Mesendoderm (in vitro differentiated cells): ENCODE data around the gene CDK14.

Experiments used
- DNase-seq: peaks from one replicate; pipeline ENCODE4 v3.0.0; 2013
- H2AK5ac ChIP-seq: 2 replicates; pipeline ENCODE4 v1.6.1; 2013; ENCODE audit warnings: low read length, inconsistent platforms
- H2BK120ac ChIP-seq: 2 replicates; pipeline ENCODE4 v1.6.1; 2013; ENCODE audit warnings: low read depth, mild to moderate bottlenecking, low read length, moderate library complexity, mixed read lengths
- H2BK15ac ChIP-seq: replicated peaks from 2 replicates; pipeline ENCODE4 v1.6.1; 2013; ENCODE audit warnings: low read depth, mild to moderate bottlenecking, moderate library complexity
- H2BK5ac ChIP-seq: 2 replicates; pipeline ENCODE4 v1.6.1; 2013; ENCODE audit warnings: low read length, inconsistent platforms
- H3K18ac ChIP-seq: 2 replicates; pipeline ENCODE4 v1.6.1; 2013; ENCODE audit warnings: mild to moderate bottlenecking, low read length, mixed read lengths
- H3K23ac ChIP-seq: one replicate; pipeline ENCODE4 v1.6.1; 2013; ENCODE audit warnings: low read length
- H3K27ac ChIP-seq: 2 replicates; pipeline ENCODE4 v1.5.1; 2013; ENCODE audit warnings: low read depth, mild to moderate bottlenecking, inconsistent platforms, low read length, moderate library complexity
- H3K27me3 ChIP-seq: 2 replicates; pipeline ENCODE4 v1.6.1; 2013; ENCODE audit warnings: low read length, control low read depth, mild to moderate bottlenecking, inconsistent platforms; ENCODE audit not compliant: insufficient read depth, poor library complexity
- H3K36me3 ChIP-seq: 2 replicates; pipeline ENCODE4 v1.6.1; 2013; ENCODE audit warnings: low read length, inconsistent platforms; ENCODE audit not compliant: control insufficient read depth, insufficient read depth
- H3K4ac ChIP-seq: one replicate; pipeline ENCODE4 v1.6.1; 2013; ENCODE audit warnings: low read depth, mild to moderate bottlenecking, low read length, moderate library complexity
- H3K4me1 ChIP-seq: 2 replicates; pipeline ENCODE4 v1.6.1; 2013; ENCODE audit warnings: low read depth, low read length, inconsistent platforms; ENCODE audit not compliant: control insufficient read depth
- H3K4me2 ChIP-seq: 2 replicates; pipeline ENCODE4 v1.6.1; 2013; ENCODE audit warnings: low read length
- H3K4me3 ChIP-seq: 2 replicates; pipeline ENCODE4 v1.5.1; 2013; ENCODE audit warnings: mild to moderate bottlenecking, low read length
- H3K56ac ChIP-seq: one replicate; pipeline ENCODE4 v1.6.1; 2013; ENCODE audit warnings: low read length
- H3K79me1 ChIP-seq: 2 replicates; pipeline ENCODE4 v1.6.1; 2013; ENCODE audit warnings: low read length, inconsistent platforms
- H3K79me2 ChIP-seq: 2 replicates; pipeline ENCODE4 v1.6.1; 2013; ENCODE audit warnings: mild to moderate bottlenecking, low read length; ENCODE audit not compliant: control insufficient read depth, insufficient read depth
- H3K9ac ChIP-seq: 2 replicates; pipeline ENCODE4 v1.6.1; 2013; ENCODE audit warnings: low read length, inconsistent platforms
- H4K5ac ChIP-seq: one replicate; pipeline ENCODE4 v1.6.1; 2013; ENCODE audit warnings: low read length
- H4K8ac ChIP-seq: one replicate; pipeline ENCODE4 v1.6.1; 2013; ENCODE audit warnings: low read depth, mild to moderate bottlenecking, control low read depth, low read length, moderate library complexity
- WGBS: extraction: QIAGEN DNeasy Blood & Tissue Kit; methylation state at CpG from one replicate; pipeline ENCODE4 v1.1.7; 2013; ENCODE audit warnings: low lambda C conversion rate, missing lambda C conversion rate; ENCODE audit not compliant: insufficient coverage; ENCODE audit errors: extremely low coverage; 5-methylcytosine and 5-hydroxymethylcytosine counted together

The CDK14 gene

DNA sequence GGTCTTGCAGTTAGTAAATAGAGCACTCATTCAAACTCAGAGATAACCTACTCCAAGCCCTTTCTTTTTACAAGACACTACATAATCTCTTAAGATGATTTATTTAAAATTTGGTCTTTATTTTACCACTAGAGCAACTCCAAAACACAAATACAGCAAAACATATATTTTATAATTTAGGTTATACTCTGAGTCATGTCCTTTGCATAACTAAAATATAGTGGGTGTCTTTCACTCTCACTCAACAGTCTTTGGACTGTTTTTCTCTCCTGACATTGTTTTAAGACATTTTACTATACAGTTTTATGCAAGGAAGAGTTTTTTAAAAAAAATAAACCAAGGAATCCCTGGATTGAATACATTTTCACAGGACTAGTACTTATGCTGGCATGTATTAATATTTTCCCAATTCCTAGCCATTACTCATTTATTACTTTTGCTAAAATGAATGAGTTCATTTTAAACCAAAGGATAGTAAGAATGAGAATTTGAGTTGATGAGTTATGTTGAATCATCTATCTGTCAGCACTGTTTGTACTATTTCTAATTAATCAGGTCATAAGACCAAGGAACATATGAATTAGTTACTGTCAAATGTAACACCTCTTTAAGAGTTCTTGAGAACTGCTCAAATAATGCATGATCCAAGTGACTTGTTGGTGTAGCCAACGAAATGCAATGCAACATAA is 365.1 kb downstream of the CDK14 start:
- H3K9ac ChIP-seq, result no peak overlapping the region
- no peak overlapping the region for H2AK5ac ChIP-seq
- H3K79me1 ChIP-seq, result no peaks in the 10 kb centered on the region
- no peak overlapping the region for H4K8ac ChIP-seq
- no peaks in the 10 kb centered on the region for H3K36me3 ChIP-seq
- H3K27me3 ChIP-seq, result no peaks in the 10 kb centered on the region
- no peak overlapping the region for H2BK15ac ChIP-seq
- no peaks in the 10 kb centered on the region for H3K4me1 ChIP-seq
- no peak overlapping the region for H3K23ac ChIP-seq
- no peak overlapping the region for H2BK5ac ChIP-seq
- no peak overlapping the region for H3K4me3 ChIP-seq
- H3K4ac ChIP-seq, result no peak overlapping the region
- no peak overlapping the region for H2BK120ac ChIP-seq
- no peak overlapping the region for H3K27ac ChIP-seq
- H4K5ac ChIP-seq, result no peak overlapping the region
- no peaks in the 10 kb centered on the region for H3K79me2 ChIP-seq
- H3K18ac ChIP-seq, result no peak overlapping the region
- WGBS, result no CpG with 5 or more reads among the region's 1 CpG
- no peak for DNase-seq
- no peak overlapping the region for H3K56ac ChIP-seq
- no peak overlapping the region for H3K4me2 ChIP-seq

DNA sequence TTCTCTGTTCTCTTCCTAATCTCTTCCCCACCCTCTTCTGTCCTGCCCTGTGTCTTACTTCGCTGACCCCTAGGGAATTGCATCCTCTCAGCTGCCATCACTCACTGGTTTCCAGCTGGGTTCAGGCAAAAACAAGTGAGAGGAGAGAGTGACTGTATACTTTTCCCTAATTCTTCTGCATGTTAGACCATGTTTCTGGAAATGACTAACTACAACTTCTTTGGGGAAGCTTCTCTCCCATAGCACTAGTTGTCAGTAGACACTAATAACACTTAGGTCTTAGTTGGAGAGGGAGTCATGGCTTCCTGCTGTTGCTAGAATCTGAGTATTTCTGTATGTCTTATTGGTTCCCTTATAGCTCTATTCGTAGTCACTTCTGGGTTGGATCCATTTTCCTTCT is 369.1 kb downstream of the CDK14 start:
- no peak overlapping the region for H2AK5ac ChIP-seq
- no peaks in the 10 kb centered on the region for H3K4me1 ChIP-seq
- H3K27me3 ChIP-seq, result no peaks in the 10 kb centered on the region
- WGBS, result no CpG with 5 or more reads among the region's 2 CpGs
- H2BK5ac ChIP-seq, result no peak overlapping the region
- H3K36me3 ChIP-seq, result no peaks in the 10 kb centered on the region
- no peak overlapping the region for H3K27ac ChIP-seq
- H3K9ac ChIP-seq, result no peak overlapping the region
- DNase-seq, result peak; percentile 13
- no peak overlapping the region for H4K5ac ChIP-seq
- H2BK15ac ChIP-seq, result no peak overlapping the region
- no peak overlapping the region for H3K18ac ChIP-seq
- no peak overlapping the region for H4K8ac ChIP-seq
- H3K4me3 ChIP-seq, result no peak overlapping the region
- H3K23ac ChIP-seq, result no peak overlapping the region
- no peak overlapping the region for H3K4ac ChIP-seq
- H3K79me2 ChIP-seq, result no peaks in the 10 kb centered on the region
- H3K56ac ChIP-seq, result no peak overlapping the region
- H2BK120ac ChIP-seq, result no peak overlapping the region
- no peak overlapping the region for H3K4me2 ChIP-seq
- H3K79me1 ChIP-seq, result no peaks in the 10 kb centered on the region

DNA sequence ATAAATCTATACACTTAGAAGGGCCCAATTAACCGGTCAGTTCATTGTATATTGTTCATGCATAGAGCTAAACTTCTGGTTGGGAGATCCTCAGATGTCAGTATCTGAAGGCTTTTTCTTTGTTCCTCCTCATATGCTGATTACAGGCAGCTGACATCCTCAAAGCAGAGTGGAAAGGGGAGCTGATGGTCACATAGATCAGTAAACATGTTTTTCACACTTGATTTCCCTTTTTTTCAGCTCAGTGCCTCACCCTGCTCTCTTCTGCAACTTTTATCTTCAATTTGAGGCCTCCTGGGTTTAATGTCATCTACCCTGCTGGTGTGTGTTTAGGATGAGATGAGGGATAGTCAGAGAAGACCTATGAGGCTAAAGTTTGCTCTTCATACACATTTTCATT is 370.2 kb downstream of the CDK14 start:
- no peak overlapping the region for H4K8ac ChIP-seq
- no peak overlapping the region for H4K5ac ChIP-seq
- no peak overlapping the region for H3K23ac ChIP-seq
- no peak overlapping the region for H3K27ac ChIP-seq
- H3K18ac ChIP-seq, result no peak overlapping the region
- H3K79me1 ChIP-seq, result no peaks in the 10 kb centered on the region
- no peaks in the 10 kb centered on the region for H3K36me3 ChIP-seq
- no CpG with 5 or more reads among the region's 1 CpG for WGBS
- H3K4me2 ChIP-seq, result no peak overlapping the region
- H3K79me2 ChIP-seq, result no peaks in the 10 kb centered on the region
- DNase-seq, result peak; percentile 62
- no peak overlapping the region for H2BK15ac ChIP-seq
- H2BK120ac ChIP-seq, result no peak overlapping the region
- H2AK5ac ChIP-seq, result no peak overlapping the region
- H3K27me3 ChIP-seq, result no peaks in the 10 kb centered on the region
- H3K9ac ChIP-seq, result no peak overlapping the region
- no peak overlapping the region for H3K4me3 ChIP-seq
- H3K4me1 ChIP-seq, result no peaks in the 10 kb centered on the region
- no peak overlapping the region for H3K56ac ChIP-seq
- H2BK5ac ChIP-seq, result no peak overlapping the region
- H3K4ac ChIP-seq, result no peak overlapping the region

DNA sequence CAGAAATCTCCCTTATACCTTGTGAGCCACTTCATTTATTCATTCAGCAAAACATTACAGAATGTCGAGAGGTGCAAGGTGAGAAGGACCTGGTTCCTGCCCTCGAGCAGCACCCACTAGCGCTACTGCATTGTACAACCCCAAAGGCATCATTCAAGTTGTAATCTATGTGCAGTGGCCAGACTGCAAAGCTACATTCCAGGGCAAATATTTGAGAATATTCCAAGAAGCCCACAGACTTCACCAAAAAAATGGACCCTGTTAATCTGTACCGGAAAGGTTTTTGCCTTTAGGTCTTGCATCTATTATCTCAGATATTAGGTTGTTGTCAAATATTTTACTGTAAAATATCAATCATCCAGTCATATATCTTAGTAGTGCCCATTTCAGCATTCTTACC is 372.8 kb downstream of the CDK14 start:
- Histone ChIP-seq H3K27ac (no peak overlapping the region), H3K4me1 (no peaks in the 10 kb centered on the region), H3K27me3 (no peaks in the 10 kb centered on the region), H2BK120ac (no peak overlapping the region), H3K4me3 (no peak overlapping the region), H2BK15ac (no peak overlapping the region), H3K18ac (no peak overlapping the region), H3K9ac (no peak overlapping the region), H3K79me1 (no peaks in the 10 kb centered on the region), H2AK5ac (no peak overlapping the region), H3K23ac (no peak overlapping the region), H3K4me2 (no peak overlapping the region), H3K4ac (no peak overlapping the region), H4K8ac (no peak overlapping the region), H4K5ac (no peak overlapping the region), H3K56ac (no peak overlapping the region), H3K79me2 (no peaks in the 10 kb centered on the region), H2BK5ac (no peak overlapping the region), H3K36me3 (no peaks in the 10 kb centered on the region)
- no CpG with 5 or more reads among the region's 4 CpGs for WGBS
- no peak for DNase-seq

DNA sequence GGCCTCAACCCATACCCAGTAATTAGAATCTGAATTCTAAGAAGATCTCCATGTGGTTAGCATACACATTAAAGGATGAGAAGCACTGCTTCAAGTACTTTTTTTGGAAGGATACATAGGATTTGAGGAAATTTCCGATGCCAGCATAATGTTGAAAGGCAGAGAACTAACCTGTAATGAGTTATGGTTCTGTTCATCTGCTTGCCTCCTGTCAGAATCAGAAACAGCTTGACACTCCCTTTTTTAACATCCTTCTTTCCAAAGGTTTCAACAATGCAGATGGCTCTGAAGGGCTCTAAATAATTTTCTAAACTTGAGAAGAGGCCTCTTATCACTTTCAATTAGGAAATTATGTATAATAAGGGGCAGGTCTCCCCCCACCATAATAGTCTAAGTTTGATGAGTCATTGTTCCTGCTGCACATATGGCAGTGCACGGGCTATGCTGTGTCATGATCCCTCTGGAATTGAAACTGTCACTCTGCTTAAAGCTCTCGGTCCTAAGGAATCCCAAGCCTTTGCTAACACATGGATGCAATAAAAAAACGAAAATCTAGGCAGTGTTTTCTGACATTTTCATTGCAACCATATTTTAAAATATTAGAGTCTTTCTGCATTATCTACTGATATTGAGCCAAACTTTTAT is 376.9 kb downstream of the CDK14 start:
- Histone ChIP-seq H3K27ac (no peak overlapping the region), H3K79me2 (no peaks in the 10 kb centered on the region), H3K27me3 (no peaks in the 10 kb centered on the region), H3K36me3 (no peaks in the 10 kb centered on the region), H3K4ac (no peak overlapping the region), H2BK15ac (no peak overlapping the region), H3K18ac (no peak overlapping the region), H3K56ac (no peak overlapping the region), H3K4me3 (no peak overlapping the region), H4K5ac (no peak overlapping the region), H3K79me1 (no peaks in the 10 kb centered on the region), H2BK5ac (no peak overlapping the region), H2BK120ac (no peak overlapping the region), H3K4me1 (no peaks in the 10 kb centered on the region), H3K23ac (no peak overlapping the region), H3K4me2 (no peak overlapping the region), H2AK5ac (no peak overlapping the region), H4K8ac (no peak overlapping the region), H3K9ac (no peak overlapping the region)
- no CpG with 5 or more reads among the region's 4 CpGs for WGBS
- DNase-seq, result no peak

DNA sequence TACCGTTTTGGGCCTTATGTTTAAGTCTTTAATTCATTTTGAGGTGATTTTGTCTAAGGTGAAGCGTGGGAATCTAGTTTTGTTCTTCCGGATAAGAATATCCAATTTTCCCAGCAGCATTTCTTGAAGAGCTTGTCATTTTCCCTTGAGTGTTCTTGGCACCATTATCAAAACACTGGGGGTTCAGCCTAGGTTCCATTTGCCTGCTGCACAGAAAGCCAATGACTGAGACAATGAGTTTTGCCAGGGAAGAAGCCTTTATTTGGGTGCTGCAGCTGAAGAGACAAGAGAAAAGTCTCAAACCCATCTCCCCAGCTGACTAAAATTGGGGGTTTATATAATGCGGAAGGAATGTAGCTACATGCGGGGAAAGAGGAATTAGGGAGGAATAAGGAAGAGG is 380.9 kb downstream of the CDK14 start:
- Histone ChIP-seq H2BK120ac (no peak overlapping the region), H3K4me3 (no peak overlapping the region), H3K9ac (no peak overlapping the region), H4K8ac (no peak overlapping the region), H3K23ac (no peak overlapping the region), H3K36me3 (no peaks in the 10 kb centered on the region), H2BK15ac (no peak overlapping the region), H3K27ac (no peak overlapping the region), H3K4ac (no peak overlapping the region), H3K4me2 (no peak overlapping the region), H2AK5ac (no peak overlapping the region), H3K56ac (no peak overlapping the region), H3K79me1 (no peaks in the 10 kb centered on the region), H3K18ac (no peak overlapping the region), H4K5ac (no peak overlapping the region), H3K79me2 (no peaks in the 10 kb centered on the region), H2BK5ac (no peak overlapping the region), H3K4me1 (no peaks in the 10 kb centered on the region), H3K27me3 (no peaks in the 10 kb centered on the region)
- no CpG with 5 or more reads among the region's 5 CpGs for WGBS
- no peak for DNase-seq
